Head of caudate nucleus (tissue), 42 donors: Measurements from ENCODE around the gene SMIM32.

Experiments
- DNase-seq, 42 donors: peaks; one replicate each; pipeline versions ENCODE4 v3.0.0 to v3.0.0-alpha.2; 2020 to 2021; ENCODE audit warnings: mixed read lengths in 7 of 42
- intact Hi-C: fragments of 100-400 bp; cut with DNase I; formaldehyde crosslinking; loops from one replicate; pipeline ENCODE4 v1.15.0; 2022

The SMIM32 gene

GRCh38 chr5:136193322-136193935 lies 467 bp upstream of the SMIM32 start:
- intact Hi-C loops: no loop called here
- DNase-seq: no peak

GRCh38 chr5:136192015-136192525 lies 892 bp downstream of the SMIM32 start:
- intact Hi-C loops: no loop called here
- no peak for DNase-seq

GRCh38 chr5:136191304-136192014 lies 1.5 kb downstream of the SMIM32 start:
- no peak for DNase-seq
- intact Hi-C loops: no loop called here

- intact Hi-C loops: no loop called here
- no peak for DNase-seq
Observed at GRCh38 chr5:136190904-136191303, 2.1 kb downstream of the SMIM32 start.

GRCh38 chr5:136190091-136190720 lies 2.8 kb downstream of the SMIM32 start:
- no peak for DNase-seq
- intact Hi-C loops: no loop called here

- intact Hi-C loops: no loop called here
- no peak for DNase-seq
Observed at GRCh38 chr5:136188859-136189258, 4.1 kb downstream of the SMIM32 start.

- DNase-seq: no peak
- intact Hi-C loops: no loop called here
Observed at GRCh38 chr5:136186796-136187195, 6.2 kb downstream of the SMIM32 start.

- intact Hi-C loops: no loop called here
- no peak for DNase-seq
Observed at GRCh38 chr5:136185974-136186665, 6.8 kb downstream of the SMIM32 start.

- intact Hi-C loops: no loop called here
- no peak for DNase-seq
Observed at GRCh38 chr5:136182618-136183017, 10.3 kb downstream of the SMIM32 start.

GRCh38 chr5:136174021-136174659 lies 18.8 kb downstream of the SMIM32 start:
- DNase-seq: peak in 8 of 42 donors; percentile 21 to 69 (median 38)
- intact Hi-C loops: no loop called here

- DNase-seq: no peak
- intact Hi-C loops: no loop called here
Observed at GRCh38 chr5:136169218-136169617, 23.7 kb downstream of the SMIM32 start.

- no peak for DNase-seq
- intact Hi-C loops: no loop called here
Observed at GRCh38 chr5:136166909-136167308, 26.1 kb downstream of the SMIM32 start.

GRCh38 chr5:136164226-136164625 lies 28.7 kb downstream of the SMIM32 start:
- intact Hi-C loops: no loop called here
- DNase-seq: no peak

GRCh38 chr5:136162008-136162407 lies 31.0 kb downstream of the SMIM32 start:
- intact Hi-C loops: no loop called here
- DNase-seq: peak in 10 of 42 donors; percentile 3 to 43 (median 12)

GRCh38 chr5:136159457-136159856 lies 33.5 kb downstream of the SMIM32 start:
- DNase-seq: peak in 2 of 42 donors; percentile 5 to 27
- intact Hi-C loops: no loop called here

- intact Hi-C loops: no loop called here
- DNase-seq: no peak
Observed at GRCh38 chr5:136157514-136157913, 35.4 kb downstream of the SMIM32 start.

- intact Hi-C loops: no loop called here
- DNase-seq: no peak
Observed at GRCh38 chr5:136155761-136156160, 37.2 kb downstream of the SMIM32 start.

- no peak for DNase-seq
- intact Hi-C loops: no loop called here
Observed at GRCh38 chr5:136155078-136155477, 37.9 kb downstream of the SMIM32 start.

GRCh38 chr5:136153581-136154236 lies 39.3 kb downstream of the SMIM32 start:
- no peak for DNase-seq

More at GRCh38 chr5:136153581-136154236, 39.3 kb downstream of the SMIM32 start:
- intact Hi-C loops: no loop called here
